Endothelial cell of umbilical vein (primary cell): Measurements from ENCODE around the gene RIN2. TPM values are rescaled to one million over a fixed set of nuclear protein-coding genes. Genes with fewer than 3 reads are reported as not detected.

Source experiments
- BruUV-seq: library from RNA; stranded (reverse); fragments of 400-500 nt; replicated peaks from 2 replicates; lab custom pipeline; 2021; lab: Mats Ljungman, UMichigan
- CTCF ChIA-PET: fragments of 300-600, 350-600 bp; sonication (Branson Sonifier 250); formaldehyde crosslinking; loops from one replicate; lab custom pipeline; 2021; ENCODE audit warnings: antibody characterized with exemption, inconsistent platforms; lab: Charles Lee
- POLR2A ChIA-PET: fragments of 300-600, 350-600 bp; sonication (Branson Sonifier 250); formaldehyde crosslinking; loops from one replicate; lab custom pipeline; 2021; ENCODE audit warnings: antibody characterized with exemption, inconsistent platforms; lab: Charles Lee
- DNase-seq: peaks from one replicate; pipeline ENCODE4 v3.0.0-alpha.2; 2011; ENCODE audit warnings: low read depth, low spot score
- FAIRE-seq: peaks from 2 replicates; lab custom pipeline; 2011; peaks lifted over from hg19 to GRCh38; lab: Jason Lieb, UNC
- H2AFZ ChIP-seq: 2 replicates; pipeline ENCODE4 v1.6.0; 2012; ENCODE audit warnings: low read depth, low read length, control low read depth, inconsistent platforms
- H3K27ac ChIP-seq: 2 replicates; pipeline ENCODE4 v1.5.1; 2011; ENCODE audit warnings: low read depth, mild to moderate bottlenecking, control low read depth, low read length, moderate library complexity; ENCODE audit not compliant: insufficient read depth
- H3K27me3 ChIP-seq, 2 experiments: 2 replicates each; pipeline versions ENCODE4 v1.6.0 to v1.6.1; 2011; ENCODE audit warnings: low read length in 2 of 2, mixed read lengths in 1 of 2; ENCODE audit not compliant: control insufficient read depth in 2 of 2, insufficient read depth in 2 of 2
- H3K36me3 ChIP-seq, 2 experiments: 2 replicates in 1 of 2; 3 replicates in 1 of 2; pipeline ENCODE4 v1.5.1; 2011; ENCODE audit warnings: low read length in 2 of 2, mild to moderate bottlenecking in 1 of 2, moderate library complexity in 1 of 2; ENCODE audit not compliant: control insufficient read depth in 2 of 2, insufficient read depth in 2 of 2; ENCODE audit errors: extremely low read depth in 1 of 2
- H3K4me1 ChIP-seq: 3 replicates; pipeline ENCODE4 v1.5.1; 2011; ENCODE audit warnings: mild to moderate bottlenecking, low read length; ENCODE audit not compliant: control insufficient read depth, insufficient read depth; ENCODE audit errors: extremely low read depth
- H3K4me2 ChIP-seq: 2 replicates; pipeline ENCODE4 v1.6.1; 2011; ENCODE audit warnings: low read length, control low read depth, mixed read lengths; ENCODE audit not compliant: insufficient read depth
- H3K4me3 ChIP-seq, 3 experiments: fragments of 200-600 bp in 1 of 3; sonication (generic), shearing (Covaris generic) in 1 of 3; replicated peaks in 1 of 3; 2 replicates each; pipeline ENCODE4 v1.5.1; 2011 to 2016; ENCODE audit warnings: control low read depth in 3 of 3, low read length in 3 of 3, mild to moderate bottlenecking in 2 of 3, inconsistent platforms in 1 of 3, low read depth in 1 of 3, moderate library complexity in 1 of 3; ENCODE audit not compliant: insufficient read depth in 1 of 3
- H3K79me2 ChIP-seq: 2 replicates; pipeline ENCODE4 v1.6.0; 2012; ENCODE audit warnings: low read length, inconsistent platforms; ENCODE audit not compliant: control insufficient read depth, insufficient read depth
- H3K9ac ChIP-seq: replicated peaks from 2 replicates; pipeline ENCODE3; 2011; ENCODE audit warnings: low read length, control low read depth; ENCODE audit not compliant: insufficient read depth; ENCODE audit errors: extremely low read depth
- H3K9me1 ChIP-seq: replicated peaks from 3 replicates; pipeline ENCODE4 v1.6.0; 2011; ENCODE audit warnings: mild to moderate bottlenecking, low read length; ENCODE audit not compliant: control insufficient read depth, insufficient read depth; ENCODE audit errors: extremely low read depth
- H3K9me3 ChIP-seq: replicated peaks from 2 replicates; pipeline ENCODE4 v1.5.1; 2012; ENCODE audit warnings: low read length, inconsistent platforms; ENCODE audit not compliant: control insufficient read depth, insufficient read depth
- H4K20me1 ChIP-seq: replicated peaks from 2 replicates; pipeline ENCODE3; 2011; ENCODE audit warnings: mild to moderate bottlenecking, low read length; ENCODE audit not compliant: control insufficient read depth, insufficient read depth; ENCODE audit errors: extremely low read depth
- CTCF ChIP-seq, 2 donors: IDR thresholded peaks; 1 replicate in 1 of 2; 2 replicates in 1 of 2; pipeline ENCODE4 v1.5.1; 2011; ENCODE audit warnings: low read length in 2 of 2, mild to moderate bottlenecking in 2 of 2, moderate library complexity in 2 of 2, control low read depth in 1 of 2, inconsistent platforms in 1 of 2, low read depth in 1 of 2; ENCODE audit not compliant: insufficient read depth in 1 of 2; ENCODE audit errors: extremely low read depth in 1 of 2
- EZH2 ChIP-seq: IDR thresholded peaks from 2 replicates; pipeline ENCODE4 v1.6.1; 2012; ENCODE audit warnings: borderline replicate concordance, low read depth, mild to moderate bottlenecking, moderate library complexity, low read length, inconsistent platforms; ENCODE audit not compliant: severe bottlenecking
- FOS ChIP-seq: IDR thresholded peaks from 2 replicates; pipeline ENCODE4 v1.6.1; 2011; ENCODE audit warnings: mild to moderate bottlenecking, low read length, moderate library complexity, borderline replicate concordance; ENCODE audit not compliant: insufficient read depth
- GATA2 ChIP-seq: IDR thresholded peaks from 2 replicates; pipeline ENCODE4 v1.7.0; 2011; ENCODE audit warnings: low read depth, mild to moderate bottlenecking, moderate library complexity, mixed read lengths, low read length; ENCODE audit not compliant: insufficient read length, insufficient read depth
- JUN ChIP-seq: IDR thresholded peaks from 2 replicates; pipeline ENCODE4 v1.6.1; 2011; ENCODE audit warnings: borderline replicate concordance, low read depth; ENCODE audit not compliant: insufficient read length, insufficient read depth
- MAX ChIP-seq: IDR thresholded peaks from 2 replicates; pipeline ENCODE4 v1.6.1; 2011; ENCODE audit not compliant: insufficient read depth, insufficient read length
- MYC ChIP-seq: IDR thresholded peaks from one replicate; pipeline ENCODE4 v1.6.1; 2011; ENCODE audit warnings: mild to moderate bottlenecking, low read depth, low read length
- POLR2A ChIP-seq: IDR thresholded peaks from 2 replicates; pipeline ENCODE4 v1.6.1; 2012; ENCODE audit warnings: low read depth, mild to moderate bottlenecking, control low read depth, low read length
- POLR2AphosphoS5 ChIP-seq: IDR thresholded peaks from 2 replicates; pipeline ENCODE4 v1.6.1; 2012; ENCODE audit warnings: low read depth, mild to moderate bottlenecking, control low read depth, low read length, moderate library complexity; ENCODE audit not compliant: insufficient read depth
- dilution Hi-C: fragments of 300-500 bp; cut with MboI; formaldehyde crosslinking; loops from one replicate; pipeline ENCODE4 v1.15.0; 2019; ENCODE audit warnings: low sequenced_read_pairs; ENCODE audit not compliant: extremely low pct_ligation_motif_present
- intact Hi-C: fragments of 100-400 bp; cut with micrococcal nuclease; formaldehyde crosslinking; loops from one replicate; pipeline ENCODE4 v1.10.0; 2022
- polyA plus RNA-seq, 4 experiments: library from polyadenylated mRNA; depleted of rRNA in 3 of 4; stranded (reverse) in 3 of 4; unstranded in 1 of 4; fragments of >200 nt; gene quantifications; 2 replicates each; pipeline versions ENCODE4 v1.2.1 to v1.2.3, GENCODE V29; 2011 to 2012; ENCODE audit warnings: missing spikeins in 1 of 4
- total RNA-seq: library from RNA; stranded (reverse); gene quantifications from 2 replicates; pipeline ENCODE4 v1.2.3, GENCODE V29; 2021

RIN2 gene
- total and polyA plus RNA-seq, 2 donors (not counting 3 experiments of a cell fraction or from before 2014, with no cell fraction given) = 22.6 to 119 TPM

- H3K4me2 ChIP-seq = no peak overlapping the region
- no peak for DNase-seq
- CTCF ChIA-PET = interaction anchor here (1.5 to 7.2 kb wide), 7 partner anchors 29 to 206 kb away, joined by 6 to 98 read pairs (median 32); no protein-coding TSS in a partner anchor
- no peaks in the 10 kb centered on the region for H3K79me2 ChIP-seq
- intact Hi-C loops = loop anchor here (2.0 kb wide), 1 partner anchor 13 kb away; no protein-coding TSS in a partner anchor
- FAIRE-seq = no peak
- no peak overlapping the region for H3K4me3 ChIP-seq
- POLR2A ChIA-PET = interaction anchor here (1.1 to 1.3 kb wide), 2 partner anchors 99 to 102 kb away, joined by 3 to 5 read pairs; no protein-coding TSS in a partner anchor
- dilution Hi-C loops = no loop called here
- H3K9ac ChIP-seq = no peak overlapping the region
- no peak for TF ChIP-seq MYC
- no peaks in the 10 kb centered on the region for H4K20me1 ChIP-seq
- H3K4me1 ChIP-seq = peaks cover 34% of the 10 kb centered on the region
- no peaks in the 10 kb centered on the region for H3K9me1 ChIP-seq
- no peak overlapping the region for H2AFZ ChIP-seq
- no peaks in the 10 kb centered on the region for H3K9me3 ChIP-seq
- no peaks in the 10 kb centered on the region for H3K27me3 ChIP-seq
- no peaks in the 10 kb centered on the region for H3K36me3 ChIP-seq
- BruUV-seq = no TSS peak
- H3K27ac ChIP-seq = no peak overlapping the region
Observed at GRCh38 chr20:19787366-19787765, 29.3 kb downstream of the RIN2 start.

DNA sequence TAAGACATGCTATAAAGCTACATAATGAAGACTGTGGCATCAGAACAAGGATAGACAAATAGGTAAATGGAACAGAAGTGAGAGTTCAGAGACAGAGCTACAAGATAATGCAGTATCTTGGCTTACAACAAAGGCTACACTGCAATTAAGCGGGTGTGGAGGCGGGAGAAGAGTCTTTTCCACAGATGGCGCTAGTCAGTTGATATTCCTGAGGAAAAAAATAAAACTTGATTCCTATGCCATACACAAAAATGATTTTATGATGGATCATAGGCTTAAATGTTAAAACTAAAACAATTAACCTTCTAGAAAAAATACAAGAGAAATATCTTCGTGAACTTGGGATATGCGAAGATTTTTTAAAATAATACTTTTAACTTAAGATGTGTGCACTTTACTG is 31.0 kb downstream of the RIN2 start:
- FAIRE-seq (no peak), DNase-seq (no peak)
- Histone ChIP-seq H4K20me1 (no peaks in the 10 kb centered on the region), H3K36me3 (no peaks in the 10 kb centered on the region), H2AFZ (no peak overlapping the region), H3K4me1 (peaks cover 29% of the 10 kb centered on the region), H3K27me3 (no peaks in the 10 kb centered on the region), H3K9ac (no peak overlapping the region), H3K79me2 (no peaks in the 10 kb centered on the region), H3K4me2 (no peak overlapping the region), H3K4me3 (no peak overlapping the region), H3K9me1 (no peaks in the 10 kb centered on the region), H3K27ac (no peak overlapping the region), H3K9me3 (no peaks in the 10 kb centered on the region)
- intact Hi-C loops (no loop called here), dilution Hi-C loops (no loop called here)
- TF ChIP-seq MAX (no peak), GATA2 (no peak), EZH2 (no peak), POLR2AphosphoS5 (no peak), JUN (no peak), MYC (no peak), CTCF (IDR thresholded peaks at IDR 0.05; ENCODE audit: extremely low read depth in 1 of 2, insufficient read depth in 1 of 2, low read depth in 1 of 2, low read length in 2 of 2) (no peak), FOS (no peak), POLR2A (no peak)
- POLR2A ChIA-PET = no interaction called here
- CTCF ChIA-PET = interaction anchor here (0.7 to 1.4 kb wide), 4 partner anchors 54 to 97 kb away, joined by 3 to 4 read pairs (median 4); no protein-coding TSS in a partner anchor
- BruUV-seq = no TSS peak
